Sigmoid colon (tissue), 4 donors: Measurements from ENCODE around the gene TTLL10.

Experiments
- EP300 ChIP-seq, 4 donors: sonication (generic); formaldehyde crosslinking; IDR thresholded peaks; one replicate each; pipeline ENCODE4 v1.6.1; 2017; ENCODE audit warnings: antibody characterized with exemption in 4 of 4
- TF ChIP-seq, protein P1 (sequence below), 4 experiments: fragments of 450-650 bp in 3 of 4; fragments of 200-600 bp in 1 of 4; IDR thresholded peaks; one replicate each; pipeline ENCODE4 v1.5.1; 2016 to 2019; ENCODE audit warnings: antibody characterized with exemption in 4 of 4, mild to moderate bottlenecking in 3 of 4, moderate library complexity in 2 of 4

DNA sequence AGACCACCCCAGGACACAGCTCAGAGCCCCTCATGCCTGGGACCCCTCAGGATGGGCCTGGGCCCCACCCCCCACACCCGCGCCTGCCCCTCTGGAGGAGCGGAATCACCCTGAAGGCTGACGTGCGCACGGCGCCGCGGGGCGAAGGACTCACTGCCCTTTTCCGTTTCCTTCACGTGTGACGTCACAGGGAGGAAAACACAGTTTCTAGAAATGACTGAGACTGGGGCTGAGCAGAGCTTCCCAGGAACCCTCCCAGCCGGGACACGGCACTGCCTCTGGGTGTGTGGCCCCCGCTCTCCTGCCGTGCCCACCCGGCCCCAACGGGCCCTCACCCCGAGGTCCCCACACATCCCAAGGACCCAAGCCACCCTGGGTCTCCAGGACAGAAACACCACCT lies 45.7 kb downstream of the TTLL10 start:
- TF ChIP-seq, protein P1, sequence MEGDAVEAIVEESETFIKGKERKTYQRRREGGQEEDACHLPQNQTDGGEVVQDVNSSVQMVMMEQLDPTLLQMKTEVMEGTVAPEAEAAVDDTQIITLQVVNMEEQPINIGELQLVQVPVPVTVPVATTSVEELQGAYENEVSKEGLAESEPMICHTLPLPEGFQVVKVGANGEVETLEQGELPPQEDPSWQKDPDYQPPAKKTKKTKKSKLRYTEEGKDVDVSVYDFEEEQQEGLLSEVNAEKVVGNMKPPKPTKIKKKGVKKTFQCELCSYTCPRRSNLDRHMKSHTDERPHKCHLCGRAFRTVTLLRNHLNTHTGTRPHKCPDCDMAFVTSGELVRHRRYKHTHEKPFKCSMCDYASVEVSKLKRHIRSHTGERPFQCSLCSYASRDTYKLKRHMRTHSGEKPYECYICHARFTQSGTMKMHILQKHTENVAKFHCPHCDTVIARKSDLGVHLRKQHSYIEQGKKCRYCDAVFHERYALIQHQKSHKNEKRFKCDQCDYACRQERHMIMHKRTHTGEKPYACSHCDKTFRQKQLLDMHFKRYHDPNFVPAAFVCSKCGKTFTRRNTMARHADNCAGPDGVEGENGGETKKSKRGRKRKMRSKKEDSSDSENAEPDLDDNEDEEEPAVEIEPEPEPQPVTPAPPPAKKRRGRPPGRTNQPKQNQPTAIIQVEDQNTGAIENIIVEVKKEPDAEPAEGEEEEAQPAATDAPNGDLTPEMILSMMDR (IDR thresholded peaks at IDR 0.05): no peak
- no peak for TF ChIP-seq EP300 (IDR thresholded peaks at IDR 0.05)
